Calu3 (cell line): ENCODE data around the gene RALGPS1. TPM values are rescaled to one million over a fixed set of nuclear protein-coding genes. Genes with fewer than 3 reads are reported as not detected.

Source experiments
- BruUV-seq: library from RNA; stranded (reverse); fragments of 400-500 nt; replicated peaks from 2 replicates; lab custom pipeline; 2021; lab: Mats Ljungman, UMichigan
- CTCF ChIA-PET: fragments of 300-600 bp; sonication (Branson Sonifier 250); formaldehyde crosslinking; loops from one replicate; lab custom pipeline; 2022; ENCODE audit warnings: antibody characterized with exemption; lab: Charles Lee
- DNase-seq: peaks from one replicate; pipeline ENCODE4 v3.0.0; 2022
- H3K27ac Mint-ChIP-seq: one replicate; pipeline ENCODE4 v1.8.0; 2022; ENCODE audit warnings: mixed read lengths; ENCODE audit not compliant: unreplicated experiment
- H3K27me3 Mint-ChIP-seq: one replicate; pipeline ENCODE4 v1.8.0; 2022; ENCODE audit warnings: mixed read lengths; ENCODE audit not compliant: unreplicated experiment
- H3K36me3 Mint-ChIP-seq: one replicate; pipeline ENCODE4 v1.8.0; 2022; ENCODE audit warnings: mild to moderate bottlenecking, moderate library complexity, mixed read lengths; ENCODE audit not compliant: insufficient read depth, unreplicated experiment
- H3K4me1 Mint-ChIP-seq: one replicate; pipeline ENCODE4 v1.8.0; 2022; ENCODE audit warnings: mild to moderate bottlenecking, low read depth, mixed read lengths; ENCODE audit not compliant: unreplicated experiment
- H3K4me3 Mint-ChIP-seq: one replicate; pipeline ENCODE4 v1.8.0; 2022; ENCODE audit warnings: mild to moderate bottlenecking, low read depth, moderate library complexity, mixed read lengths; ENCODE audit not compliant: unreplicated experiment
- H3K9me3 Mint-ChIP-seq: one replicate; pipeline ENCODE4 v1.8.0; 2022; ENCODE audit warnings: low read depth, mixed read lengths; ENCODE audit not compliant: unreplicated experiment
- CTCF ChIP-seq: fragments of 200-600 bp; IDR thresholded peaks from one replicate; pipeline ENCODE4 v1.8.0; 2022; ENCODE audit warnings: antibody characterized with exemption; ENCODE audit not compliant: unreplicated experiment
- intact Hi-C: fragments of 100-400 bp; cut with micrococcal nuclease; formaldehyde crosslinking; loops from one replicate; pipeline ENCODE4 v1.10.0; 2022; ENCODE audit not compliant: unreplicated experiment
- total RNA-seq: library from RNA; stranded (reverse); gene quantifications from 2 replicates; pipeline ENCODE4 v1.2.3, GENCODE V29; 2022

Gene RALGPS1
- total RNA-seq, 1 experiment from 2014 or later = 8.3 TPM

- H3K4me1 Mint-ChIP-seq = no peaks in the 10 kb centered on the region
- no peaks in the 10 kb centered on the region for H3K9me3 Mint-ChIP-seq
- DNase-seq = peak; percentile 47
- no TSS peak for BruUV-seq
- TF ChIP-seq CTCF = peak; percentile 16
- no peak overlapping the region for H3K27ac Mint-ChIP-seq
- no peak overlapping the region for H3K4me3 Mint-ChIP-seq
- H3K36me3 Mint-ChIP-seq = no peaks in the 10 kb centered on the region
- intact Hi-C loops = loop anchor here (1.0 to 10.0 kb wide), 2 partner anchors 99 to 234 kb away; no protein-coding TSS in a partner anchor
- CTCF ChIA-PET = interaction anchor here (1.5 kb wide), 1 partner anchor 234 kb away, joined by 5 read pairs; no protein-coding TSS in a partner anchor
- no peaks in the 10 kb centered on the region for H3K27me3 Mint-ChIP-seq
These were observed 51.2 kb downstream of the RALGPS1 start for GRCh38 chr9:126965541-126966428.

- H3K36me3 Mint-ChIP-seq = no peaks in the 10 kb centered on the region
- H3K4me1 Mint-ChIP-seq = no peaks in the 10 kb centered on the region
- H3K27me3 Mint-ChIP-seq = no peaks in the 10 kb centered on the region
- CTCF ChIA-PET = no interaction called here
- H3K9me3 Mint-ChIP-seq = no peaks in the 10 kb centered on the region
- no peak overlapping the region for H3K4me3 Mint-ChIP-seq
- no TSS peak for BruUV-seq
- DNase-seq = no peak
- intact Hi-C loops = no loop called here
- H3K27ac Mint-ChIP-seq = no peak overlapping the region
- TF ChIP-seq CTCF = no peak
These were observed 56.7 kb downstream of the RALGPS1 start for GRCh38 chr9:126971261-126971660.

DNA sequence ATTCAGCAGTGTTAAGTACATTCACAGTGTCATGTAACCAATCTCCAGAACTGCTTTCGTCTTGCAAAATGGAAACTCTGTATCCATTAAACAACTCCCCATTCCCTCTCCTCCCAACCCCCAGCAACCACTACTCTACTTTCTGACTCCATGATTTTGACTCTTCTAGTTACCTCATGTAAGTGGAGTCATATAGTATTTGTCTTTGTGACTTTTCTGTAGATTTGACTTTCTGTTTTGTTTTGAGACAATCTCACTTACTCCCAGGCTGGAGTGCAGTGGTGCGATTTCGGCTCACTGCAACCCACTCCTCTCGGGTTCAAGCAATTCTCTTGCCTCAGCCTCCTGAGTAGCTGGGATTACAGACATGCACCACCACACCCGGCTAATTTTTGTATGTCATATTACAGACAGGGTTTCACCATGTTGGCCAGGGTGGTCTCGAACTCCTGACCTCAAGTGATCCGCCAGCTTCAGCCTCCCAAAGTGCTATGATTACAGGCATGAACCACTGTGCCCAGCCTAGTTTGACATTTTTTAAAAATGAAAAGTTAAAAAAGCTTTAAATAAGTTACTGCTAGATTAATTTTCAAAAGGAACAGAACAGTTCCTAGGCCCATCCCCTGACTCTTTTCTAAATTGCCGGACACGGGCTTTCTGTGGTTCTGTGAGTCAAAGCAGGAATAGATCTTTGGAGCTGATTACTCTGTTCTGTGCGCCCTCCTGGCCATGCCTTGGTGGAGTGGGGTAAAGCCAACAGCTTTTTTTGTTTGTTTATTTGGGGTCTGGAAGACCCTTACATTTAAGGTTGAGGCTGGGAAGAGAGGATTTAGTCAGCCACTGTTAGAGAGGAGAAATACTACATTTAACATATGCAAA lies 59.3 kb downstream of the RALGPS1 start:
- H3K9me3 Mint-ChIP-seq = no peaks in the 10 kb centered on the region
- CTCF ChIA-PET = interaction anchor here (0.5 kb wide), 2 partner anchors 14 to 250 kb away, joined by 3 to 5 read pairs; no protein-coding TSS in a partner anchor

More for the DNA sequence above, 59.3 kb downstream of the RALGPS1 start:
- no peak for DNase-seq
- intact Hi-C loops = no loop called here
- no peak for TF ChIP-seq CTCF
- Mint-ChIP-seq H3K27me3 (no peaks in the 10 kb centered on the region), H3K27ac (no peak overlapping the region), H3K36me3 (no peaks in the 10 kb centered on the region), H3K4me1 (no peaks in the 10 kb centered on the region), H3K4me3 (no peak overlapping the region)
- no TSS peak for BruUV-seq
